Keratinocyte (primary cell): Measurements from ENCODE around the gene TRAF5.

Experiments used
- CTCF ChIP-seq, 3 experiments: IDR thresholded peaks in 1 of 3; conservative IDR thresholded peaks in 1 of 3; optimal IDR thresholded peaks in 1 of 3; 2 replicates in 2 of 3; 3 replicates in 1 of 3; pipeline versions ENCODE3 to v1.5.1; 2011; ENCODE audit warnings: low read length in 3 of 3, mild to moderate bottlenecking in 3 of 3, moderate library complexity in 2 of 3, control low read depth in 1 of 3, inconsistent platforms in 1 of 3; ENCODE audit not compliant: insufficient read depth in 2 of 3; ENCODE audit errors: extremely low read depth in 1 of 3
- EZH2 ChIP-seq: IDR thresholded peaks from one replicate; pipeline ENCODE4 v1.6.1; 2012; ENCODE audit warnings: inconsistent platforms, mild to moderate bottlenecking, low read length, moderate library complexity

- TF ChIP-seq CTCF (optimal IDR thresholded peaks at IDR 0.05 in 1 of 3, IDR thresholded peaks at IDR 0.05 in 1 of 3, conservative IDR thresholded peaks at IDR 0.05 in 1 of 3; ENCODE audit: extremely low read depth in 1 of 3, insufficient read depth in 2 of 3, low read length in 3 of 3) (no peak), EZH2 (no peak)
Measured at GRCh38 chr1:211371406-211372105, 44.9 kb downstream of the TRAF5 start.
